NCI-H1092 (cell line): ENCODE results near the gene BAD.
A peak's percentile ranks its signal among the peaks of the same experiment; 100 is the strongest.

ENCODE experiments used
- DNase-seq: peaks from one replicate; lab custom pipeline; 2025; lab: John Stamatoyannopoulos, UW

The BAD gene

GRCh38 chr11:64227405-64227956, 57.0 kb downstream of the BAD start:
- no peak for DNase-seq

GRCh38 chr11:64226507-64227051, 57.9 kb downstream of the BAD start:
- peak; percentile 53 for DNase-seq

DNA sequence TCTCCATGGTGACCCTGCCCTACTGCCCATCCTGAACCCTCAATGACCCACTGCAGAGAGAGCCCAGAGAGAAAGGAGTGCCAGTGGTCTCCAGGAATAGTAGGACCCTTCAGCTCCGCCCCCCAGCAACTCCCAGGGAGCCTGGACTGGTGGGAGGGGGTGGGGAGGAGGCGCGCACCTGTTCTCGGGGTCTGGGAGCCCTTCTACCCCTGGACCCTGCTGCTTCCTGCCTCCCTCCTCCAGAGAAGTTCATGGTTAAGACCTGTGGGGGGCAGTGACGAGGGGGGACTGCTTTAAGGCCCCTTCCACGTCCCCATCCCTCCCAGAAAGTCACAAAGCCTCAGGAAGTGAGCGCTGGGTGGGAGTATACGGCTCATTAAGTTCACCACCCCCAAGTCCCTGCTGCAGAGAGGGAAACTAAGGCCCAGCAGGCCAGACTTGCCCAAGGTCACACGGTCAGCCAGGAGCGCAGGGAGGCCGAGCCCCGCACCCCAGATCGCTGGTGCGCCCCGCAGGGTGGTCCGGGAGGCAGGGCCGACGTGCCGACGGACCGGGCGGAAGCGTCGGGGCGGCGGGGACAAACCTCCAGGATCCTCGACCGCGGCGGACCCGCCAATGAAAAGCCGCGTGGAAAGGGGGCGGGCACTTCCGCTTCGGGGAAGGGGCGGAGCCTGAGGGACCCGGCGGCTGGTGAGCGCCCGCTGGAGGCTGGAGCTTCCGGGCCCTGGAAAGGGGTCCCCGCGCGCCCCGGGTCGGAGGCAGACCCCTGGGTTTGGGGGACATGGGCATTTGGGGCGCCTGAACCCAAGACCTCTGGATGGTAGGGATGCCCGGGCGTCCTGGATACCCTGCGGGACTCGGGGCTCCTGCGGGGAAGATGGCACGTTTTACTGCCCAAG, 58.6 kb downstream of the BAD start, which contains the start of the genes NUDT22 and TRPT1:
NUDT22 (plus strand) TSS at position 667 of the 899 bp plus-strand sequence. CDS start 379 bp downstream, outside the sequence.
TRPT1 (minus strand) TSS at position 579 of the 899 bp plus-strand sequence; CDS start at position 253, 326 bp downstream.
- peak; percentile 88 for DNase-seq

DNA sequence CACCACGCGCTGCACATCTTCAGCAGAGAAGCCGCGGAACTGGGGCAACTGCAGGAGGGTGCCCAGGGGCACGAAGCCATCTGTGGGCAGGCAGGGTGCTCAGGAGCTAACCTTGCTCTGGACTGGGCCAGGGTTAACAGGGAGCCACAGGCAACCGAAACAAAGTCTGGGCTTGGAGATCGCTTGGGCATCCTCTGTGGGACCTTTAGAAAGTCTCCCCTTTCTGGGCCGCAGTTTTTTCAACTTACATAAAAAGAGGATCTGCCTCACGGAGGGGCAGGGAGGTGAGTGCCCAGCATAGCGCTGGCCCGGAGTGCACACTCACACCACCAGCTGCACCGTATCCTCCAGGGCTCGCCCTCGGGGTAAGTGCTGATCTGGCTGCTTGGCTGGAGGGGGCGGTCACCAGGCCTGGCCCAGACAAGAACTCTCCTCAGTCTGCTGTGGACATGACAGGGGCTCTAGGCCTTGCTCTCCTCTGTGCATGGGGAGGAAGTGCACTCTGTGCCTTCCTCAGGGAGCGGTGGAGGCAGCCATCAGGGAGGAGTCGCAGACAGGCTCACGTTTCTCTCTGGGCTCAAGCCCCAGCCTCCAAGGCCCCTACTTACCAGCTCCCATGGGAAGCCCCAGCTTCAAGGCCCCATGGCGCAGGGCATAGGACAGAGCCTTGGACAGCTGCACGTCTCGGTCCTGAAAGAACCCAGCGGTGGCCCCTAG, 59.4 kb downstream of the BAD start:
- DNase-seq, result no peak

DNA sequence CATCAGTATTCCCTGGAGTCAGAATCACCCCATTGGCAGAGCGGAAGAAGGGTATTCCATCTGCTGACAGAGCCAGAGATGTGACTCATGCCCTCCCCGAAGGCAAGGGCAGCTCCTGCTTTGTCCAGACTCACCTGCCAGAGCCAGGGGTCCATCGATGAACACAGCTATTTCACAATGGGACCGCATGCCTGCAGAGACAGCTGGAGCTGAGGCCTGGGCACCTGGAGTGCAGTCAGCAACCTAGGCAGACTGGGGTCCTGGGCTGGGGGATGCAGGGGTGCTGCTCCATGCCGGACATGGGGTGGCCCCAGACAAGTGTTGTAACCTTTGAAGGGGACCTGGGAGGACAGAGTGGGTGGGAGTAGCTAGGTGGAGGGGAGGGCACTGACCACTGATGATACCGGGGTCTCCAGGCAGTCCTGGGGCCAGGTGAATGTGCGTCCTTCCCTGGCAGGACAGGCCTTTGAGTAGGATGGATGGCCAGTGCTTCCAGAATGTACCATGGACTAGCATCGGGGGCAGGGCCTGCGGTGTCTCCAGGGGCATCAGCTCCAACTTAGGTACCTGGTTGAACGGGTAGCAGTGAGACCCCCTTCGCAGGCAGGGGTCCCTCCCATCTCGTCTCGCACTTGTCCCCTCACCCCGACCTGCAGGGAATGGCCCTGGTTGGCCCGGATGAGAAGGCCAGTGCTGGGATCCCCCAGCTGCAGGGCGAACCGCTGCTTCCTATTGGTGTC, 60.1 kb downstream of the BAD start:
- DNase-seq, result no peak

GRCh38 chr11:64223001-64223651, 61.3 kb downstream of the BAD start:
- DNase-seq, result no peak

DNA sequence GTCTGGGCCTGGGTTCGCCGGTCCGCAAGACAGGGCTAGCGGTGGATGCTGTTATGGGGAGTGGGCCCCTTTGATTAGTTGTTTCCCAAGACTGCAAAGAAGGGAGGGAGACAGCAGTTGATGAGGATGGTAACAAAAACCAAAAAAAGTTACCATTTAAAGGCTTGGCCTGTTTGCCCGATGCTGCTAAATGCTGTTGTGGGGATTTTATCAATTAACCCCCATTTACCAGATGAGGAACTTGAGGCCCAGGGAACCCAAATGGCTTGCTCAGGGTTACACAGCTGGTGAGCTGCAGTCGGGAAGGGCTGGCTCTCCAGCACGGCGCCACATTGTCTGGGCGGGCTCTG, 61.8 kb downstream of the BAD start:
- DNase-seq, result peak; percentile 33

GRCh38 chr11:64220798-64221197, 63.7 kb downstream of the BAD start:
- DNase-seq, result no peak

DNA sequence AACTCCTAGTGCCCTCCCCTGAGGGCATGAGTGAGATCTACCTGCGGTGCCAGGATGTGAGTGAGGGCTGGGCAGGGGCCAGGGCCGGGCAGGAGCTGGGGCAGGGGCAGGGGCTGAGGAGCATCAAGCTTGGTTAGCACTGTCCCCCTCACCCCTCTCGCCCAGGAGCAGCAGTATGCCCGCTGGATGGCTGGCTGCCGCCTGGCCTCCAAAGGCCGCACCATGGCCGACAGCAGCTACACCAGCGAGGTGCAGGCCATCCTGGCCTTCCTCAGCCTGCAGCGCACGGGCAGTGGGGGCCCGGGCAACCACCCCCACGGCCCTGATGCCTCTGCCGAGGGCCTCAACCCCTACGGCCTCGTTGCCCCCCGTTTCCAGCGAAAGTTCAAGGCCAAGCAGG, 64.2 kb downstream of the BAD start:
- no peak for DNase-seq
